Measurements from ENCODE around the gene CDIP1.

- TF ChIP-seq EP300 (IDR thresholded peaks at IDR 0.05) (no peak), CTCF (IDR thresholded peaks at IDR 0.05) (no peak), POLR2A (IDR thresholded peaks at IDR 0.05; ENCODE audit: low read depth) (no peak)
Observed at GRCh38 chr16:4468972-4469371, 69.6 kb downstream of the CDIP1 start.

All from esophagus muscularis mucosa (tissue), 4 donors.